Fibroblast of the aortic adventitia (primary cell): ENCODE data around the gene VSTM4. TPM values are rescaled to one million over a fixed set of nuclear protein-coding genes. Genes with fewer than 3 reads are reported as not detected.

Source experiments
- DNase-seq: peaks from one replicate; pipeline ENCODE4 v3.0.0-alpha.2; 2010; ENCODE audit warnings: low read depth
- H3K4me3 ChIP-seq: 2 replicates; pipeline ENCODE4 v1.5.1; 2011; ENCODE audit warnings: low read depth, mild to moderate bottlenecking, control low read depth, low read length, moderate library complexity
- CTCF ChIP-seq: IDR thresholded peaks from 2 replicates; pipeline ENCODE4 v1.5.1; 2011; ENCODE audit warnings: mild to moderate bottlenecking, low read length, control low read depth, inconsistent platforms; ENCODE audit not compliant: insufficient read depth
- total RNA-seq: library from RNA; depleted of rRNA; stranded (reverse); fragments of >200 nt; gene quantifications from 2 replicates; pipeline ENCODE4 v1.2.3, GENCODE V29; 2012; ENCODE audit warnings: low replicate concordance

The VSTM4 gene
- total RNA-seq, 1 donor, result 6.5 TPM

GRCh38 chr10:49118430-49119074, 3.2 kb upstream of the VSTM4 start:
- no peak overlapping the region for H3K4me3 ChIP-seq
- TF ChIP-seq CTCF, result no peak
- no peak for DNase-seq

- no peak for DNase-seq
- no peak for TF ChIP-seq CTCF
- no peak overlapping the region for H3K4me3 ChIP-seq
These were observed 2.2 kb upstream of the VSTM4 start for GRCh38 chr10:49117376-49118070.

GRCh38 chr10:49116509-49117375, 1.4 kb upstream of the VSTM4 start:
- no peak for TF ChIP-seq CTCF
- no peak for DNase-seq
- H3K4me3 ChIP-seq, result no peak overlapping the region

GRCh38 chr10:49115796-49116508, 630 bp upstream of the VSTM4 start:
- TF ChIP-seq CTCF, result no peak
- DNase-seq, result no peak
- H3K4me3 ChIP-seq, result peak overlapping the region; percentile 53

- no peak for TF ChIP-seq CTCF
- no peak for DNase-seq
- H3K4me3 ChIP-seq, result peak overlapping the region; percentile 75
These were observed 656 bp downstream of the VSTM4 start for GRCh38 chr10:49114718-49115014.

- no peak for TF ChIP-seq CTCF
- H3K4me3 ChIP-seq, result peak overlapping the region; percentile 14
- DNase-seq, result no peak
These were observed 1.6 kb downstream of the VSTM4 start for GRCh38 chr10:49113741-49114141.
